Tibial artery (tissue), 4 donors: Measurements from ENCODE around the gene ILRUN.
"Not testable (repeated sequence)": the region's sequence is repeated elsewhere in the genome, so short reads cannot be mapped to it uniquely, and the experiment has no call there.

Experiments used
- DNase-seq, 2 donors: peaks; one replicate each; pipeline ENCODE4 v3.0.0-alpha.2; 2019
- H3K27ac ChIP-seq, 2 donors: fragments of 200-600 bp; sonication (generic) in 1 of 2; 1 replicate in 1 of 2; 2 replicates in 1 of 2; pipeline ENCODE4 v1.5.1; 2018 to 2019; ENCODE audit warnings: mild to moderate bottlenecking in 1 of 2
- H3K27me3 ChIP-seq, 2 donors: fragments of 200-600 bp; sonication (generic) in 1 of 2; one replicate each; pipeline versions ENCODE4 v1.5.1 to v1.6.0; 2016 to 2019
- H3K36me3 ChIP-seq, 3 donors: fragments of 200-600 bp; sonication (generic) in 2 of 3; one replicate each; pipeline ENCODE4 v1.5.1; 2016 to 2019; ENCODE audit warnings: mild to moderate bottlenecking in 2 of 3
- H3K4me1 ChIP-seq, 4 donors: fragments of 200-600 bp; sonication (generic) in 2 of 4; 1 replicate in 3 of 4; 2 replicates in 1 of 4; pipeline ENCODE4 v1.5.1; 2016 to 2019
- H3K4me3 ChIP-seq, 2 donors: fragments of 200-600 bp; sonication (generic) in 1 of 2; 1 replicate in 1 of 2; 2 replicates in 1 of 2; pipeline ENCODE4 v1.5.1; 2018 to 2019; ENCODE audit warnings: mild to moderate bottlenecking in 2 of 2
- H3K9me3 ChIP-seq, 3 donors: fragments of 200-600 bp; sonication (generic) in 1 of 3; one replicate each; pipeline ENCODE4 v1.5.1; 2016 to 2019
- intact Hi-C: fragments of 100-400 bp; cut with DNase I; formaldehyde crosslinking; loops from one replicate; pipeline ENCODE4 v1.15.0; 2023; ENCODE audit warnings: low total_unique reads
- TF ChIP-seq, protein P1 (sequence below), 2 experiments: fragments of 200-600 bp in 1 of 2; fragments of 450-650 bp in 1 of 2; IDR thresholded peaks; one replicate each; pipeline ENCODE4 v1.5.1; 2017 to 2019; ENCODE audit warnings: antibody characterized with exemption in 2 of 2, mild to moderate bottlenecking in 1 of 2, moderate library complexity in 1 of 2

ILRUN gene

DNA sequence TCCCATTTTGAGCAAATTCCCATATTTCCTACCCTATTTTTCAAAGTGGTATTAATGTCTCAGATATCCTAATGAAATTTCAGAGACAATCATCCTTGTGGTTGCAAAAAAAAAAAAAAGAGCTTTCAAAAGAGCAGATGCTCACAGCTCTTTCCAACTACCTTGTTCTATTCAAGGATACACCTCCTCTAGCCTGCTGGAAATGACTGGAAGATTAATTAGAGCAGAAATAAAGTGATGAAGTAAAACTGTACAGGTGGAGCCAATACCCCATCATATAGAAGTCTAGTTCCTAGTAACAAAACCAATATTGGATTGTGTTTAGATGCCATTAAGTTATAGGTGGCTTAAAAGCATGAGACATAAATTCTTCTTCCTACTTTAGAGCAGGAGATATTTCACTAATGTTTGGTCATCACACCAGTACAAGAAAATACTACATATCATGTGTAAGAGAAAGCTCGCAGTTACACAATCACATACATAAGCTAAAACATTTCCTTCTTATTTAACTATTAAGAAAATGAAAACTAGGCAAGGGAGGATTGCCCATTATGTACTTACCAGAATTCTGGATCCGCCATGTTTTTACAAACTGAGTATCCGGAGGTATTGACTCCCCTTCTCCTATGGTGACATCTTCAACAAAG, 42.4 kb downstream of the ILRUN start:
- Histone ChIP-seq H3K27me3 (no peaks in the 10 kb centered on the region), H3K27ac (no peak overlapping the region), H3K36me3 (peaks cover 0 to 4% (median 0%) of the 10 kb centered on the region in 3 donors), H3K4me3 (no peak overlapping the region), H3K9me3 (no peaks in the 10 kb centered on the region), H3K4me1 (peaks cover 0 to 47% (median 26%) of the 10 kb centered on the region in 4 donors)
- TF ChIP-seq, protein P1, sequence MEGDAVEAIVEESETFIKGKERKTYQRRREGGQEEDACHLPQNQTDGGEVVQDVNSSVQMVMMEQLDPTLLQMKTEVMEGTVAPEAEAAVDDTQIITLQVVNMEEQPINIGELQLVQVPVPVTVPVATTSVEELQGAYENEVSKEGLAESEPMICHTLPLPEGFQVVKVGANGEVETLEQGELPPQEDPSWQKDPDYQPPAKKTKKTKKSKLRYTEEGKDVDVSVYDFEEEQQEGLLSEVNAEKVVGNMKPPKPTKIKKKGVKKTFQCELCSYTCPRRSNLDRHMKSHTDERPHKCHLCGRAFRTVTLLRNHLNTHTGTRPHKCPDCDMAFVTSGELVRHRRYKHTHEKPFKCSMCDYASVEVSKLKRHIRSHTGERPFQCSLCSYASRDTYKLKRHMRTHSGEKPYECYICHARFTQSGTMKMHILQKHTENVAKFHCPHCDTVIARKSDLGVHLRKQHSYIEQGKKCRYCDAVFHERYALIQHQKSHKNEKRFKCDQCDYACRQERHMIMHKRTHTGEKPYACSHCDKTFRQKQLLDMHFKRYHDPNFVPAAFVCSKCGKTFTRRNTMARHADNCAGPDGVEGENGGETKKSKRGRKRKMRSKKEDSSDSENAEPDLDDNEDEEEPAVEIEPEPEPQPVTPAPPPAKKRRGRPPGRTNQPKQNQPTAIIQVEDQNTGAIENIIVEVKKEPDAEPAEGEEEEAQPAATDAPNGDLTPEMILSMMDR (IDR thresholded peaks at IDR 0.05): no peak
- DNase-seq: no peak
- intact Hi-C loops: no loop called here

DNA sequence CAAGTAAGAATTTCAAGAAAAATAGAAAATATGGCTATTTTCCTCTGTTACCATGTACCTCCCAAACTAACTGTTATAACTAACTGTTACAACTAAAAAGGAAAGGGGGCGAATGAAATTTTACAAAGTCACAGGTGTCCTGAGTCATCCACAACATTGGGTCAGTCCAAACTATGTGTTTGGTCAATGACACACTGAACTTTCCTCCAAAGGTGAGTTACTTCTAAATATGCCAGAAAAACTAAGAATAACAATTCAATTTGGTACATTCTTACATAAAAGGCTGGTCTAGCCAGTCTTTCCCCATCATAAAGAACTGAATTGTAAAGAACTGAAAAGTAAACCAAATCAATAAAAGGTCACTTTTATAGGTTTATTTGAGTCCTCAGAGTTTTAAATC, 44.3 kb downstream of the ILRUN start:
- no peak overlapping the region for H3K4me3 ChIP-seq
- H3K27ac ChIP-seq: no peak overlapping the region
- H3K36me3 ChIP-seq: peaks cover 0 to 4% (median 0%) of the 10 kb centered on the region in 3 donors
- H3K9me3 ChIP-seq: no peaks in the 10 kb centered on the region
- H3K27me3 ChIP-seq: no peaks in the 10 kb centered on the region
- intact Hi-C loops: no loop called here
- DNase-seq: no peak
- TF ChIP-seq, protein P1 (IDR thresholded peaks at IDR 0.05): no peak
- peaks cover 0 to 30% (median 17%) of the 10 kb centered on the region in 4 donors for H3K4me1 ChIP-seq

DNA sequence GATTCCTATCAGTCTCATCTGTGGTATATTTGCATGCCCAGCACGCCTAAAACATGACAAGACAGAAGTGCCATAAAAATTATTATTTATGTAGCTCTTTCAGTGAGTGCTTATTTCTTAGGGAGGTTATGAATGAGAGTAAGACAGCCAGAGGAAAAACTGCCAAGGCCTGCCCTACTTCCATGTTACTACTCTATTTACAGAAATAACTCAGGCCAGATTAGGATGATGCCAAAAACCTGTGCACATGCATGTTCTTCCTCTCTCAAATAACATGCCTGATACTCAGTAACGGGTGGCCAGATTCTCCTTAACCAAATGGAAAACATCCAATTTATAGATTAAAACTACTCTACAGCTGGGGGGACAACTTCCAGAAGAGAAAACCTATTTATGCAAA, 45.7 kb downstream of the ILRUN start:
- DNase-seq: no peak
- peaks cover 0 to 16% (median 7%) of the 10 kb centered on the region in 4 donors for H3K4me1 ChIP-seq
- intact Hi-C loops: no loop called here
- TF ChIP-seq, protein P1 (IDR thresholded peaks at IDR 0.05): no peak
- peaks cover 2 to 7% (median 7%) of the 10 kb centered on the region in 3 donors for H3K36me3 ChIP-seq
- H3K9me3 ChIP-seq: no peaks in the 10 kb centered on the region
- no peak overlapping the region for H3K4me3 ChIP-seq
- H3K27ac ChIP-seq: no peak overlapping the region
- no peaks in the 10 kb centered on the region for H3K27me3 ChIP-seq

DNA sequence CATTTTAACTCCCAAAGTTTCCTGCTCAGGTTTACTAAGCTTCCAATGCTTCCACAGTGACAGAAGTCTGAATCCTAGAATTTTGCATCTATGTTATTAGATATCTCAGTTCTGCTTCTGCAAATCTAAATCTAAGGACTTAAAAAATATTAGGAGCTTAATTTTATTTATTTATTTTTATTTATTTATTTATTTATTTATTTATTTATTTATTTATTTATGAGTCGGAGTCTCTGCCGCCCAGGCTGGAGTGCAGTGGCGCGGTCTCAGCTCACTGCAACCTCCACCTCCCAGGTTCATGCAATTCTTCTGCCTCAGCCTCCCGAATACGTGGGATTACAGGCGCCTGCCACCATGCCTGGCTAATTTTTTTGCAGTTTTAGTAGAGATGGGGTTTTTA, 46.3 kb downstream of the ILRUN start:
- DNase-seq, H3K9me3 ChIP-seq, intact Hi-C loops, H3K27me3 ChIP-seq, H3K4me3 ChIP-seq, H3K4me1 ChIP-seq, H3K27ac ChIP-seq: not testable (repeated sequence)
- H3K36me3 ChIP-seq: peaks cover 8 to 13% (median 9%) of the 10 kb centered on the region in 3 donors

DNA sequence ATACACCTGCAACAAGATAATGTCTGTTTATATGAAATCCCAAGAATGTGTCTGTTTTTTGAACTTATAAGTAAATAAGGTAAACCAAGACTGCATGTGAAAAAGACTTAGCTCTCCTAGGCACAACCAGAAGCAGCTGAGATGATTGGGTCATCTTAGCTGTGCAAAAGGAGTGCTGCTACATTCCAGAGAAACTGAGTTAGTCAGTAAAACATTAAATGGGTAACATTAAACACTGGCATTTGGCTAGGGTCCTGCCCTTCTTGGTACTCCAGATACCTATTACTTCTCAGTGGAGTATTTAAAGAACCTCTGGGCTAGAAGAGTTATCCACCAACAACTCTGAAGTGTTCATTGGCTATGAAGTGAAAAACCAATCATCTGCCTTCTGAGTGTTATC, 47.8 kb downstream of the ILRUN start:
- H3K27ac ChIP-seq: no peak overlapping the region
- no peak for DNase-seq
- H3K4me3 ChIP-seq: no peak overlapping the region
- intact Hi-C loops: no loop called here
- H3K36me3 ChIP-seq: peaks cover 9 to 22% (median 21%) of the 10 kb centered on the region in 3 donors
- H3K27me3 ChIP-seq: no peaks in the 10 kb centered on the region
- peaks cover 0 to 10% (median 5%) of the 10 kb centered on the region in 4 donors for H3K4me1 ChIP-seq
- H3K9me3 ChIP-seq: no peaks in the 10 kb centered on the region
- TF ChIP-seq, protein P1 (IDR thresholded peaks at IDR 0.05): no peak
